ENCODE measurements around the gene SPEM2.

GRCh38 chr17:7441266-7441665 lies 15.8 kb downstream of the SPEM2 start:
- no peak for TF ChIP-seq POLR2A (IDR thresholded peaks at IDR 0.05; ENCODE audit: low read length)
- TF ChIP-seq GATA1 (IDR thresholded peaks at IDR 0.05; ENCODE audit: low read depth, low read length), result no peak

All from erythroblast (primary cell).